CD4-positive, alpha-beta T cell treated with Interleukin-4 for 4 hours (primary cell): ENCODE data around the gene PLD1.

Source experiments
- DNase-seq: peaks from one replicate; pipeline ENCODE4 v3.0.0-alpha.2; 2020

PLD1 gene

DNA sequence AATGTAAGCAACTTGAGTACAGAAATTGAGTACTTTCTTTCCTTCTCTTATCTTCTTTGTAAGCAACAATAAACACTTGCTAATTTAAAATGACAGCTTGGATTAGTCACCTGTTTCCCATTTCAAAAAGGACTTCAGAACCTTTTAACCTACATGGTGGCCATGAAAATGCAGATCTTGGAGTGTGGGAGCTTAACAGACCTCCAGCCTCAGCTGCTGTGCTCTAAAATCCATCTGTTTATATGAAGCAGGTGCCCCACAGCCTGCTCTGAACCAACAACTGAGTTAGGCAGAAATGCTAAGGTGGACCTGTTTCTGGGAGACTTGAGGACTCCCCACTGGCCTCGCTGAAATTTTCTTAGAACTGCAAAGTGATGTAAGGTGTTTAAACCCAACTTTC, 259.0 kb downstream of the PLD1 start:
- no peak for DNase-seq
